Measurements from ENCODE around the gene SMARCD2. TPM values are rescaled to one million over a fixed set of nuclear protein-coding genes. Genes with fewer than 3 reads are reported as not detected.

SMARCD2 gene
- total and polyA plus RNA-seq, 2 of the 13 experiments (the other 11 are each of a cell fraction or from before 2014, with no cell fraction given), result 122 to 150 TPM

GRCh38 chr17:63827801-63828221, 14.7 kb downstream of the SMARCD2 start (continued):
- TF ChIP-seq ZBTB2 (CRISPR knock-in tag; IDR thresholded peaks at IDR 0.05; ENCODE audit: low read depth) (no peak), MYC (CRISPR knock-in tag; IDR thresholded peaks at IDR 0.05; ENCODE audit: borderline replicate concordance) (no peak), PBX3 (CRISPR knock-in tag; IDR thresholded peaks at IDR 0.05; ENCODE audit: borderline replicate concordance) (no peak), JARID2 (CRISPR knock-in tag; IDR thresholded peaks at IDR 0.05; ENCODE audit: insufficient replicate concordance) (no peak), NR3C1 (CRISPR knock-in tag; IDR thresholded peaks at IDR 0.05) (no peak), ZNF615 (CRISPR knock-in tag; IDR thresholded peaks at IDR 0.05; ENCODE audit: borderline replicate concordance) (0 out of 2 replicates have a peak, but pooled peaks have one; percentile 24), RFXAP (CRISPR knock-in tag; IDR thresholded peaks at IDR 0.05; ENCODE audit: borderline replicate concordance) (no peak), CCDC6 (CRISPR knock-in tag; IDR thresholded peaks at IDR 0.05) (peak; percentile 8; the same call in 1 of the 2 replicates), ZNF710 (CRISPR knock-in tag; IDR thresholded peaks at IDR 0.05; ENCODE audit: borderline replicate concordance) (peak; percentile 17; the same call in 1 of the 2 replicates), NCOA2 (CRISPR knock-in tag; IDR thresholded peaks at IDR 0.05) (no peak), ZNF280D (CRISPR knock-in tag; IDR thresholded peaks at IDR 0.05) (no peak), PPARG (CRISPR knock-in tag; conservative IDR thresholded peaks at IDR 0.05) (0 out of 2 replicates have a peak, but pooled peaks have one; percentile 4), KDM5B (CRISPR knock-in tag; IDR thresholded peaks at IDR 0.05; ENCODE audit: borderline replicate concordance) (0 out of 2 replicates have a peak, but pooled peaks have one; percentile 7), ZNF460 (CRISPR knock-in tag; IDR thresholded peaks at IDR 0.05; ENCODE audit: borderline replicate concordance) (no peak), NFIC (IDR thresholded peaks at IDR 0.05; ENCODE audit: low read length) (no peak), RARG (CRISPR knock-in tag; IDR thresholded peaks at IDR 0.05; ENCODE audit: low read depth) (0 out of 2 replicates have a peak, but pooled peaks have one; percentile 18), ARID5B (CRISPR knock-in tag; IDR thresholded peaks at IDR 0.05) (no peak)
